ENCODE measurements around the gene ACTR8.

DNA sequence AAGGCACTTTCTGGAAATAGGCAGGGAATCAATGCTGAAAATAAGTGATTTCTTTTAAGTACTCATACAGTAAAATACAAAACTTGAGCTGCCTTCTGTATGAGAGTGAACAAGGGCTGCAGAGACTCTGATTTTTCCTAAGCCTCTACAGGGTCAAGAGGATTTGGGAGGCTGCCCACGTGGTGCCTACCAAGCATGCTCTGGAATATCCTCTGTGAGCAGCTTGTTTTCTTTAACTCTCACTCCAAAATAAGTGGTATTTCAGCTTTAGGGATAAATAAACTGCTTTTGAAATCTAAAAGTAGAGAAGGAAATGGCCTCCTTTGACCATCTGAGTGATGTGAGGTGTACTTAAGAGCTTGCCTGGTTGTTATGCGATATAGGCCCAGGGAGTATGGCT is 17.8 kb upstream of the ACTR8 start:
- TF ChIP-seq, protein P1, sequence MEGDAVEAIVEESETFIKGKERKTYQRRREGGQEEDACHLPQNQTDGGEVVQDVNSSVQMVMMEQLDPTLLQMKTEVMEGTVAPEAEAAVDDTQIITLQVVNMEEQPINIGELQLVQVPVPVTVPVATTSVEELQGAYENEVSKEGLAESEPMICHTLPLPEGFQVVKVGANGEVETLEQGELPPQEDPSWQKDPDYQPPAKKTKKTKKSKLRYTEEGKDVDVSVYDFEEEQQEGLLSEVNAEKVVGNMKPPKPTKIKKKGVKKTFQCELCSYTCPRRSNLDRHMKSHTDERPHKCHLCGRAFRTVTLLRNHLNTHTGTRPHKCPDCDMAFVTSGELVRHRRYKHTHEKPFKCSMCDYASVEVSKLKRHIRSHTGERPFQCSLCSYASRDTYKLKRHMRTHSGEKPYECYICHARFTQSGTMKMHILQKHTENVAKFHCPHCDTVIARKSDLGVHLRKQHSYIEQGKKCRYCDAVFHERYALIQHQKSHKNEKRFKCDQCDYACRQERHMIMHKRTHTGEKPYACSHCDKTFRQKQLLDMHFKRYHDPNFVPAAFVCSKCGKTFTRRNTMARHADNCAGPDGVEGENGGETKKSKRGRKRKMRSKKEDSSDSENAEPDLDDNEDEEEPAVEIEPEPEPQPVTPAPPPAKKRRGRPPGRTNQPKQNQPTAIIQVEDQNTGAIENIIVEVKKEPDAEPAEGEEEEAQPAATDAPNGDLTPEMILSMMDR (IDR thresholded peaks at IDR 0.05; ENCODE audit: insufficient read depth, low read depth, low read length): no peak
- no peak for TF ChIP-seq EZH2 (IDR thresholded peaks at IDR 0.05; ENCODE audit: insufficient read depth, low read length)
